Mammary epithelial cell (primary cell): ENCODE results near the gene DISP1.

ENCODE experiments used
- EZH2 ChIP-seq: IDR thresholded peaks from 2 replicates; pipeline ENCODE4 v1.6.1; 2012; ENCODE audit warnings: low read length, inconsistent platforms, borderline replicate concordance
- TF ChIP-seq, protein P1 (sequence below), 2 donors: IDR thresholded peaks in 1 of 2; conservative IDR thresholded peaks in 1 of 2; 2 replicates each; pipeline ENCODE4 v1.5.1; 2011 to 2012; ENCODE audit warnings: inconsistent platforms in 2 of 2, low read length in 2 of 2, mild to moderate bottlenecking in 2 of 2, control low read depth in 1 of 2, low read depth in 1 of 2; ENCODE audit not compliant: insufficient read depth in 1 of 2; ENCODE audit errors: extremely low read depth in 1 of 2

DNA sequence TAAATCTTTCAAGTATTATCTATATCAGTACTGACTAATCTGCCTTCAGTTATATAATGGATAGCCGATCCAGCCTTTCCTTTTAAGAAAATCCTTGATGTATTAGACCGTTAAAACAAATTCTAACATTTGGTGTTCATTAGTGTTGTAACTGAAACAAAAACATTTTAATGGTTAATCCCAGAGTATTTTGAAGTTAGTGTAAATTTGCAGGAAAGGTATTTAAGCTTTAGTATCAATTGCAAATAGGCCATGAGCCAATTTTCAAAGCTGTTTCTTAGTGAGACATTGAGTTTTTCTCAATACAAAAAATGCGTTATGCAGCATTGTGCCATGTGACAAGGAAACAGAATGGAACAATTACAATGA, 29.6 kb downstream of the DISP1 start:
- TF ChIP-seq, protein P1, sequence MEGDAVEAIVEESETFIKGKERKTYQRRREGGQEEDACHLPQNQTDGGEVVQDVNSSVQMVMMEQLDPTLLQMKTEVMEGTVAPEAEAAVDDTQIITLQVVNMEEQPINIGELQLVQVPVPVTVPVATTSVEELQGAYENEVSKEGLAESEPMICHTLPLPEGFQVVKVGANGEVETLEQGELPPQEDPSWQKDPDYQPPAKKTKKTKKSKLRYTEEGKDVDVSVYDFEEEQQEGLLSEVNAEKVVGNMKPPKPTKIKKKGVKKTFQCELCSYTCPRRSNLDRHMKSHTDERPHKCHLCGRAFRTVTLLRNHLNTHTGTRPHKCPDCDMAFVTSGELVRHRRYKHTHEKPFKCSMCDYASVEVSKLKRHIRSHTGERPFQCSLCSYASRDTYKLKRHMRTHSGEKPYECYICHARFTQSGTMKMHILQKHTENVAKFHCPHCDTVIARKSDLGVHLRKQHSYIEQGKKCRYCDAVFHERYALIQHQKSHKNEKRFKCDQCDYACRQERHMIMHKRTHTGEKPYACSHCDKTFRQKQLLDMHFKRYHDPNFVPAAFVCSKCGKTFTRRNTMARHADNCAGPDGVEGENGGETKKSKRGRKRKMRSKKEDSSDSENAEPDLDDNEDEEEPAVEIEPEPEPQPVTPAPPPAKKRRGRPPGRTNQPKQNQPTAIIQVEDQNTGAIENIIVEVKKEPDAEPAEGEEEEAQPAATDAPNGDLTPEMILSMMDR (conservative IDR thresholded peaks at IDR 0.05 in 1 of 2, IDR thresholded peaks at IDR 0.05 in 1 of 2; ENCODE audit: extremely low read depth in 1 of 2, insufficient read depth in 1 of 2, low read depth in 1 of 2, low read length in 2 of 2), result no peak
- TF ChIP-seq EZH2, result no peak
